Astrocyte of the spinal cord (primary cell): ENCODE data around the gene BDNF.

ENCODE experiments used
- DNase-seq: peaks from one replicate; pipeline ENCODE4 v3.0.0; 2011; ENCODE audit warnings: low read depth, low spot score
- H3K4me3 ChIP-seq: 2 replicates; pipeline ENCODE4 v1.5.1; 2011; ENCODE audit warnings: low read depth, mild to moderate bottlenecking, low read length, moderate library complexity
- in situ Hi-C: cut with HindIII; loops from 2 replicates; pipeline ENCODE4 v1.10.0; 2017; ENCODE audit warnings: low sequenced_read_pairs
- TF ChIP-seq, protein P1 (sequence below): IDR thresholded peaks from 2 replicates; pipeline ENCODE4 v1.5.1; 2012; ENCODE audit warnings: low read depth, mild to moderate bottlenecking, low read length, inconsistent platforms

BDNF gene

DNA sequence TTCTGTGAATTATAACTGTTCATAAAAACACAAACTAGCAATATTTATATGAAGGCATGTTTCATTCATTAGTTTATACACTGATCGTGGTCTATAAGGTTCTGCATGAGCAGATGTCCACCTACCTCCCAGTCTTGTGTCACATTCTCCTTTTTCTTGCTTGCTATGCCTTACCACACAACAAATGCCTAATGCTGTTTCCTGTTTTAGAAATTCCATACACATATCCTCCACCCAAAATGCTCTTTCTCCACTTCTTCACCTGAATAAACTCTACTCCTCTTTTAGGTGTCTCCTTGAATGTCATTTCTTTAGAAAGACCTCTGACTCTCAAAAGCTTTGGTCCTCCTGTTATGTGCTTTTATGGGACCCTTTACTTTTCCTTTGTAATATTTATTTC lies 88.9 kb downstream of the BDNF start:
- in situ Hi-C loops: no loop called here
- no peak overlapping the region for H3K4me3 ChIP-seq
- no peak for DNase-seq
- TF ChIP-seq, protein P1, sequence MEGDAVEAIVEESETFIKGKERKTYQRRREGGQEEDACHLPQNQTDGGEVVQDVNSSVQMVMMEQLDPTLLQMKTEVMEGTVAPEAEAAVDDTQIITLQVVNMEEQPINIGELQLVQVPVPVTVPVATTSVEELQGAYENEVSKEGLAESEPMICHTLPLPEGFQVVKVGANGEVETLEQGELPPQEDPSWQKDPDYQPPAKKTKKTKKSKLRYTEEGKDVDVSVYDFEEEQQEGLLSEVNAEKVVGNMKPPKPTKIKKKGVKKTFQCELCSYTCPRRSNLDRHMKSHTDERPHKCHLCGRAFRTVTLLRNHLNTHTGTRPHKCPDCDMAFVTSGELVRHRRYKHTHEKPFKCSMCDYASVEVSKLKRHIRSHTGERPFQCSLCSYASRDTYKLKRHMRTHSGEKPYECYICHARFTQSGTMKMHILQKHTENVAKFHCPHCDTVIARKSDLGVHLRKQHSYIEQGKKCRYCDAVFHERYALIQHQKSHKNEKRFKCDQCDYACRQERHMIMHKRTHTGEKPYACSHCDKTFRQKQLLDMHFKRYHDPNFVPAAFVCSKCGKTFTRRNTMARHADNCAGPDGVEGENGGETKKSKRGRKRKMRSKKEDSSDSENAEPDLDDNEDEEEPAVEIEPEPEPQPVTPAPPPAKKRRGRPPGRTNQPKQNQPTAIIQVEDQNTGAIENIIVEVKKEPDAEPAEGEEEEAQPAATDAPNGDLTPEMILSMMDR: no peak

DNA sequence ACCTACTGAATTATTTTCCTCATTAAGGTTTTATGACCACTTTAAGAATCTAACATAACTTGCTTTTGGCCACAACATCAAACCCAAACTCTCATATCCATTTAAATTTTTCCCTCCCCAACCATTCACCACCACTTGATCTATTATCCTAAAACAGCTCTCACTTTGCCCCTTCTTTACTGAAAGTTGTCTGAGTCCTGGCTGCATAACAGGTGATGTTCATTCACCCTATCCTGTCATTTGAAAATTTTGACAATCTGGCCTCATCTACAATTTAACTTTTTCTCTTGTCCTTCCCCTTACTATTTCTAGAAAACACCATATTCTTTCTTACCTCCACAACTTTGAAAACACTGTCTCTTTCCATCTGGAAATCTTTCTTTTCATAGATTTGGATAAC lies 89.3 kb downstream of the BDNF start:
- TF ChIP-seq, protein P1: no peak
- H3K4me3 ChIP-seq: no peak overlapping the region
- DNase-seq: no peak
- in situ Hi-C loops: no loop called here

DNA sequence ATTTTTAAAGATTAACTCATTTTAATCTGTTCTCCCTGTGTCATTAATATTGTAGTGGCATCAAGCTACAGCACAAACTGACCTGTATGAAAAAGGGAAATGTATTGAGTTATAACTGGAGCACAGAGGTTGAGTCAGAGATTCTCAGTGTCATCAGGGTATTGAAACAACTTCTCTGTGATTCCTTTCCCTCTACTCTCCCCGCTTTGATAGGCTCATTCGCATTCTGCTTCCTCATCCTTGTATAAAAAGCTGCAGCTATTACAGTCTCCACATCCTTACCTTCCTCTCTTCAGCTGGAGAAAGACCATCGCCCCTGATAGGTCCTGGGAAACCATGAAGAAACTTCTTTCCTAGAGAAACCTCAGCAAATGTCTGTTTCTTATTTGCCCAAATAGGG lies 90.0 kb downstream of the BDNF start:
- DNase-seq: no peak
- in situ Hi-C loops: no loop called here

DNA sequence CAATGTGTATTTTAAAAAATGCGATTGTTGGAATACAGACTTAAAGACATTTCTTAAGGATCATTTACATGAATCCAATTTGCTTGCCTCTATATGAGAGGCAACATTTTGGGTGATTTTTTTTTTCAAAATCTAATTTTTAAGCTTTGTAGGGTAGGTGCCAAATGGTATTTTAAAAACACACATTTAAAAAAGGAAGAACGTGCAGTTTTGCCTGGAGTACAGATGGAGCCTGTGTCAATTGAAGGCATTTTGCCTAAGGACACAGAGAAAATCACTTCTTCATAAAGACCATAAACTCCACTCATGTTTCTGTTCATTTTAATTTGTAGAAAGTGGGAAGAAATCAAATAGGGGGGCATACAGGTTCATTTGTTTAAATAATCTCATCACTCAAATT lies 91.3 kb downstream of the BDNF start:
- no peak overlapping the region for H3K4me3 ChIP-seq

More for the DNA sequence above, 90.0 kb downstream of the BDNF start:
- no peak overlapping the region for H3K4me3 ChIP-seq
- TF ChIP-seq, protein P1: no peak

DNA sequence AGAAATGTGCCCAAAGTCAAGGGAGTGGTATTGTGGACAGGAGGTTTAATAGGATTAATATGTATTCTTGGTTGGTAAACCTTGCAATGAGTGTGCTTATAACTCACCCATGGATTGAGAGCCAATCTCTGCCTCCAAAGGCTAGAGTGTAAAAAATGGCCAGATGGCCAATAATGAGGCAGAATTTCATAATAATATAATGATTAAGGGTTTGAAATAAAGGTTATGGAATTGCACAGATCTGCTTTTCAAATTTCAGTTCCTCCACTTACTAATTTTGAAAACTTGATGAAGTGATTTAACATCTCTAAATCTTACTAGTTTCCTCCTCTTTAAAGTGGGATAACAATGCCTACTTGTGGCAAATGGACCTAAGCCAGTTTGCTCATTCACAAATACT lies 94.8 kb downstream of the BDNF start:
- TF ChIP-seq, protein P1: no peak
- no peak overlapping the region for H3K4me3 ChIP-seq
- no peak for DNase-seq
- in situ Hi-C loops: no loop called here

More for the DNA sequence above, 91.3 kb downstream of the BDNF start:
- TF ChIP-seq, protein P1: no peak
- in situ Hi-C loops: no loop called here
- no peak for DNase-seq
